ENCODE measurements around the gene OR2A2.

The OR2A2 gene

DNA sequence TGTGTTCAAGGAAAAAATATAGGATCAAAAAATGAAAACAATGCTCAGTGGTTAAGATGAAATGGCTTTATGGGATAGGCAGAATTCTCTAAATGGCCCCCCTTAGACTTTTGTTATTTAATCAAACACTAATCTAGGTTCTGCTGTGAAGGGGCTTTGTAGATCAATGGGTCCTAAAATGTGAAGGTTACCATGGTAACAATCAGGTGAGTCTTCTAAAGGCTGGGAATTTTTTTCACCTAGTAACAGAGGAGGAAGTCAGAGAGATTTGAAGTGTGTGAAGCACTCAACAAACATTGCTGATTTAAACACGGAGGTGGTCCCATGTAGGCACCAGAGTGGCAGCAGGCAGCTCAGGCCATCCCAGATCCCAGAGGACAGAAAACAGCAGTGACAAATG is 24.7 kb downstream of the OR2A2 start:
- intact Hi-C loops (cut with DNase I): no loop called here
- no peak for DNase-seq

DNA sequence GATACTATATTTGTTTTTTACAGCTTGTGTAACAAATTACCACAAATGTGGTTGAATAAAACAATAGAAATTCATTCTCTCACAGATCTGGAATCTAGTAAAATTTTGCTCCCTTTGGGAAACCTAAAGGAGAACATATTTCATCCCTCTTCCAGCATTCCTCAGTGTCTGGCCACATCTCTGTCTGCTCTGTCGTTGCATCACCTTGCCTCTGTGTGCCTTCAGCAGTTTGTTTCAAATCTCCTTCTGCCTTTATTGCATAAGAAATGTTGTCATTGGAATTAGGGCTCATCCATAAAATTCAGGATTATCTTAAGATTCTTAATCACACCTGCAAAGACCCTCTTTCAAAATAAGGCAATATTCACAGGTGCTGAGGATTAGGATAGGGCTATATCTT is 28.1 kb downstream of the OR2A2 start:
- DNase-seq: no peak
- intact Hi-C loops (cut with DNase I): no loop called here

DNA sequence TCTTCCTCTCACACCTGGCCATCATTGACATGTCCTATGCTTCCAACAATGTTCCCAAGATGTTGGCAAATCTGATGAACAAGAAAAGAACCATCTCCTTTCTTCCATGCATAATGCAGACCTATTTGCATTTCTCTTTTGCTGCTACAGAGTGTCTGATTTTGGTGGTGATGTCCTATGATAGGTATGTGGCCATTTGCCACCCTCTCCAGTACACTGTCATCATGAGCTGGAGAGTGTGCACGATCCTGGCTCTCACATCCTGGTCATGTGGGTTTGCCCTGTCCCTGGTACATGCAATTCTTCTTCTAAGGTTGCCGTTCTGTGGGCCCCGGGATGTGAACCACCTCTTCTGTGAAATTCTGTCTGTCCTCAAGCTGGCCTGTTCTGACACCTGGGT is 32.8 kb downstream of the OR2A2 start:
- no peak for DNase-seq
- intact Hi-C loops (cut with DNase I): no loop called here

DNA sequence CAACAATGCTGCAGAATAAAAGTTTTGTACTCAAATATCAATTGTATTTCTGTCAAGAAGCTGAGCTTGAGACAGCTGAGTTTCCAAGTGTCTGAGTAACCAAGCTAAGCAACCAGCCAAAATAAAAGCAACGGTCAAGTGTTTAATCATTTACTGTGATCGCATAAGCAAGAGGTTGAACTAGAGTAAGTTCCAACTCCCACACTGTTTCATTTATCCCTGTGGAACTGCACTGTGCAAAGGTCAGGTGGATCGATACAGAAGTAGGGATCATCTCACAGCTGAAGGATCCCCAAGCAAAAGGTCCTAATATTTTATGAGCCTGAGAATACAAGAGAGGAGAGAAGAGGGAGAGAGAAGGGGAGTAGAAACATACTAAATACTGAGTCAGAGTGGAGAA is 35.0 kb downstream of the OR2A2 start:
- intact Hi-C loops (cut with DNase I): no loop called here
- DNase-seq: no peak

- intact Hi-C loops (cut with DNase I): no loop called here
- no peak for DNase-seq
These were observed 38.9 kb downstream of the OR2A2 start for GRCh38 chr7:144148224-144148827.

- intact Hi-C loops (cut with DNase I): no loop called here
- DNase-seq: no peak
These were observed 49.5 kb downstream of the OR2A2 start for GRCh38 chr7:144158861-144159260.
